HG03196 (cell line): ENCODE results near the gene IQSEC2.

ENCODE experiments used
- ATAC-seq: cut with Tn5 transposase; IDR thresholded peaks from one replicate; pipeline ENCODE4 v1.9.1; 2021; ENCODE audit not compliant: unreplicated experiment

The IQSEC2 gene

DNA sequence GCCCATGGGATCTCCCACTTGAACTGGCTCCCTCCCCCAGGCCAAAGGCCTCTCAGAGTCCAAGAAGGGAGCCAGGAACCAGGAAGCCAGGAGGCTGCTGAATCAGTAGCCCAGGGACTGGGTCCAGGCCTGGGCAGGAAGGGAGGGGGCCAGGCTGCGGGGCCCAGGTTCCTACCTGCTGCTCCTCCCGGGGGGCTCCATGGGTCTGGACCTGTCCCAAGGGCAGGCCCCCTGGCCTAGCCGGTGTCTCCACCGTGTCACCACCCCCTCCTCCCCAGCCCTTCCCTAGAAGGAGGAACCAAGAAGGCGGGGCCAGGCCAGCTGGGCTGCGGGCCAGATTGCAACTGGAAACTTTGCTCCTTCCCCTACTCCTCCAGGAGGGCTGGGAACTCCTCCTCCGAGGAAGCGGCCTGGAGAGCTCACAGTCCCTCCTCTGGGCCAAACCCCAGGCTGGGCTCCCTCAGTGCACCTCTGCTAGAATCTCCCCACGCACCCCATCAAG, at the start of gene IQSEC2:
TSS of gene IQSEC2 (minus strand) at position 264 of the 502 bp plus-strand sequence.
- no peak for ATAC-seq

DNA sequence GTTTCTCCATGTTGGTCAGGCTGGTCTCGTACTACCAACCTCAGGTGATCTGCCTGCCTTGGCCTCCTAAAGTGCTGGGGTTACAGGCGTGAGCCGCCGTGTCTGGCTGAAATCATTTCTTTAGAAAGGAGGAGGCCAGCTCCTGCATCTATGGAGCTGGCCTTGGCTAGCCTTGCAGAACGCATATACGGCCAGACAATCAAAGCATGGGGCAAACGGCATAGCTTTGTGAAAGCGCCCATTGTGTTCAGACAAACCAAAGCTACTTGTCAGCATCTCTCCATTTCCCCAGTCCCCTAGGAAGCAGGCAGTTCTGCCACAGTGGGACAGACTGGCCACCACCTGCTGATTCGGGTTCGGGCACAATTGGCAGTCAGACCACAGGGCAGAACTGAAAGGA, 48.9 kb upstream of the IQSEC2 start:
- ATAC-seq, result no peak

DNA sequence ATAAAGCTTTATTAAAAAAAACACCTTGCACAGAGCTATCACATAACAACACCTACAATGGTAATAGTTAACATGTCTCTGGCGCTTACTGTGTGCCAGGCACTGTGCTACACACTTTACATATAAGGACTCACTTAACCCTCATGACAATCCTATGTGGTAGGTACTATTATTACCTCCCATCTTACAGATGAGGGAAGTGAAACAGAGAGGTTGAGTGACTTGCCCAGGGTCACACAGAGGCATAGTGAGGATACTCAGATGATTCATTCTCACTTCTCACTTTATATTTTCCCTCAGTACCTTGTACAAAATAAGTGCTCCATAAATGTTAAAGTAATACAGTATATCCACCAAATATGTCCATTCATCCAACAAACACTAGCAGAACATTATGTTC, 43.4 kb upstream of the IQSEC2 start:
- no peak for ATAC-seq

DNA sequence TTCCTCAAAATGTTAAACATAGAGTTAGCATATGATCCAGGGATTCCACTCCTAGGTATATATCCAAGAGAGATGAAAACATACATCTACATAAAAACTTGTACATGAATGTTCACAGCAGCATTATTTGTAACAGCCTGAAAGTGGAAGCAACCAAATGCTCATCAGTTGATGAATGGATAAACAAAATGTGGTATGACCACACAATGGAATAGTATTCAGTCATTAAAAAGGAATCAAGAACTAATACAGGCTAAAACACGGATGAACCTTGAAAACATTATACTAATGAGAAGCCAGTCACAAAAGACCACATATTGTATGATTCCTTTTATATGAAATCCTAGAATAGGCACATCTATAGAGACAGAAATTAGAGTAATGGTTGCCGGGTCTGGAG, 42.7 kb upstream of the IQSEC2 start:
- no peak for ATAC-seq

DNA sequence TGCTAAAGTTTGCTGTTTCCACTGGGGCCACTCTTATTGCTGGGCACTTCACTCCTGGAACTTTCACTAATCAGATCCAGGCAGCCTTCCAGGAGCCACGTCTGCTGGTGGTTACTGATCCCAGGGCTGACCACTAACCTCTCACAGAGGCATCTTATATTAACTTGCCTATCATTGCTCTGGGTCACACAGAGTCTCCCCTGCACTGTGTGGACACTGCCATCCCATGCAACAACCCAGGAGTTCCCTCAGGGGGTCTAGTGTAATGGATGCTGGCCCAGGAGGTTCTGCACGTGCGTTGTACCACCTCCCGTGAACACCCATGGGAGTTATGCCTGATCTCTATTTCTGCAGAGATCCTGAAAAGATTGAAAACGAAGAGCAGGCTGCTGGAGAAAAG, 41.8 kb upstream of the IQSEC2 start:
- ATAC-seq, result no peak

DNA sequence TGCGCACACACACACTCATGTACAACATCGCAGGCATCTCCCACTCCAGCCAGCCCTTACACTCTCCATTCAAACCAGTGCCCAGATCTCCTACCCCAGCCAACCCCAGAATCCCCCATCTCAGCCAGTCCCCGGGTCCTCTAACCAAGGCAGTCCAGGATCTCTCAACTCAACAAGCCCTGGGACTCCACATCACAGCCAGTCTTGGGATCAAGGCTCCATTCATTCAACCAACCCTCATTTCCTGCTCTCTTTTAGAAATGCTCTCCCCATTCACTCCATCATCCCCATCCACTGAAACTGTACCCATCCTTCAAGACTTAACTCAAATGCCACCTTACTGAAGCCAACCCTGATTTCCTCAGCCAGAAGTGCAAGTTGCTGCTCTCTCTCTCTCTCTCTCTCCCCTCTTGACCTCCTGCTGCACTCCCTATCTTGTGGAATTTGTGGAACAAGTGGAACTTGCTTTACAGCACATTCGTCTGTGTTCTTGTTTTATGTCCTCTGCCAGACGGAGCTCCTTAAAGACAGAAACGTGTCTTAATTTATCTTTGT, 40.6 kb upstream of the IQSEC2 start:
- ATAC-seq, result no peak

DNA sequence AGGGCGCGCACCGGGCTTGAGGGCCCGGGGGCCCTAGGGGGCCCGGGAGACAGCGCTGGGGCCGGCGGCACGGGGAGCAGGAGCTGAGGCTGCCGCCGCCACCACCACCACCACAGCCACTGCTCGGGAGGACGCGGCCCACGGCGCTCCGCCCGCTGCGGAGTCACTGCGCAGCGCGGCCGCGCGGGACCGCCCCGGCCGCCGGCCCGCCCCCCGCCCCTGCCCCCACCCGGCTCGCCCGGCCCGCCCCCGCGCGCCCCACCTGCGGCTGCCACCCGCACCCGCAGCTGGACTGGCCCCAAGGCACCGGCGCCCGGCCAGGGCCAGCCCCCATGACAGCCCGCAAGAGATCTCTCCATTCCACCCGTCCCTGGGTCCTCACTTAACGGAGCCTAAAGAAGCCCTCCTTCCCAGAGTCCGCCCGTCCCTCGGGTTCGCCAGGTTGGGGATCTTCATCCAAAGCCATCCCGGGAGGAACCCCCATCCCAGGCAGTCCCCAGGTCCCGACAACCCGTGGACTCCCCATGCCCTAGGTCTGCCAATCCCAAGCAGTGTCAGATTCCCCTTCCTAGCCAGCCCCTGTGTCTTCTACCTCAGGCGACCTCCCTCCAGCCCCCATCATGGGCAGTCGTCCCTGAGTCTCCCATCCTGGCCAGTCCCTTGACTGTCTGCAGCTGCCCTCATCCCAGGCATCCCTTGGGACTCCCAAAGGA, 40.0 kb upstream of the IQSEC2 start:
- no peak for ATAC-seq

DNA sequence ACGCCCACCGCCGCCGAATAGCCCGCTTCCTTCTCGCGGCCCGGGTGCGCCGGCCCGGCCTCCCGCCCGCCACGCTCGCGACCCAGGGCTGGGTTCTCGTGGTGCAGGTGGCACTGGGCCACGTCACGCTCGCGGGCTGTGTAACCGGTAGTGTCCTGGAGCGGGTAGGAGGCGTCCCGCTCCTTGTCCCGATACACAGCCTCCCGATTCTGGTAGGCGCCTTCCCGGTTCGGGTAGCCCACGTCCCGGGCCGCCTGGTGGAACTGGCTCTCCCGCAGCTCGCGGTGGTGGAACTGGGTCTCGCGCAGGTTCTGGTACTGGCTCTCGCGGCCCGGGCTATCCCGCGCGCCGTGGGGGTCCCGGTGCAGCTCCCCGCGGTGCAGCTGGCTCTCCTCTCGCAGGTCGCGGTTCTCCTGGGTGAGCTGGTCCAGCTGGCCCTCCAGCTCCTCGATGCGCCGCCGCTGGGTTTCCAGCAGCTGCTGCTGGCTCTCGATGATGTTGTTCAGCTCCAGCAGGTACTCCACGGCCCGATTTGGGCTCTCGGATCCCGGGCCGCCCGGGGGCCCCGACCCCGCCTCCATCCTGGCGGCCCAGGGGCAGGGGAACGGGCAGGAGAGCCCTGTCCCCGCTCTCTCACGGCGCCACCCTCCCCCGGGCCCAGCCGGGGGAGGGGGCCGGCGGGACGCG, 39.3 kb upstream of the IQSEC2 start:
- ATAC-seq, result no peak

DNA sequence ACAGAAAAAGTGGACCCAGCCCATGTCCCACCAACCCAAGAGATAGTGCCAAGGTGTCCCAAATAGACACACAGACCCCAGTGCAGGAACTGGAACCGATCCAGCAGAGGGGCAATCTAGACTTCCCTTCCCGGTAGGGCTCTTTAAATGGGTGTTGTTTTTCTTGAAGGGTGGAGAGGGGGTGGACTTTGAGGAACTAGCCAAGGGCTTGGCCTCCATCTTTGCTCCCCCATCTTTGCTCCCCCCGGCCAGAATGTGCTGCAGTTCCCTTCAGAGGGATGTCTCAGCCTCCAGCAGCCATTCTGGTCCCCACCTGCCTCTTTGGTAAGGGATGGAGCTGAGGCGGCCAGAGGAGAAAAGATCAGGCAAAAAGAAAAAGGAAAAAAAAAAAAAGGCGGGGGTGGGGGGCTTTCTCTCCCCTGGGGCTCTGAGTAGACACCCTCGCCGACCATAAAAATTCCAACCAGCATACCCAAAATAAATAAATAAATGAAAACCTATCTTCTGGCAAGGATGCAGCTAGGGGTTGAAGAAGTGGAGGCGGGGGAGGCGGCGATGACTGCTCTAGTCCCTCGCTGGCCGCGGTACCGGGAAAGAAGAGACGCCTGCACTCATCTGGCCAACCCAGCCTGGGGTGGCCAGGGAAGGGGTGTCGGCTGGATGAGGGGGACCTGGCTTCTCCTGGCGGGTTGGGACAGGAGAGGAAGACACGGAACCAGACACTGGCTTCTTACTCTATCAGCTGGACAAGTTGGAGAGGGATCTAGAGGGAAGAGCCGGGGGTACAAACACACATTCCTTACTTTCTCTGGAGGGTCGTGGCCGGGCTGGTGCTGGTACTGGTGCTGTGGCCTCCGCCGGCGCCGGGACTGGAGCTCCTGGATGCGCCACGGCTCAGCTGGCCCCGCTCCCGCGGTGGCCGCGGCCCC, 38.5 kb upstream of the IQSEC2 start:
- no peak for ATAC-seq

DNA sequence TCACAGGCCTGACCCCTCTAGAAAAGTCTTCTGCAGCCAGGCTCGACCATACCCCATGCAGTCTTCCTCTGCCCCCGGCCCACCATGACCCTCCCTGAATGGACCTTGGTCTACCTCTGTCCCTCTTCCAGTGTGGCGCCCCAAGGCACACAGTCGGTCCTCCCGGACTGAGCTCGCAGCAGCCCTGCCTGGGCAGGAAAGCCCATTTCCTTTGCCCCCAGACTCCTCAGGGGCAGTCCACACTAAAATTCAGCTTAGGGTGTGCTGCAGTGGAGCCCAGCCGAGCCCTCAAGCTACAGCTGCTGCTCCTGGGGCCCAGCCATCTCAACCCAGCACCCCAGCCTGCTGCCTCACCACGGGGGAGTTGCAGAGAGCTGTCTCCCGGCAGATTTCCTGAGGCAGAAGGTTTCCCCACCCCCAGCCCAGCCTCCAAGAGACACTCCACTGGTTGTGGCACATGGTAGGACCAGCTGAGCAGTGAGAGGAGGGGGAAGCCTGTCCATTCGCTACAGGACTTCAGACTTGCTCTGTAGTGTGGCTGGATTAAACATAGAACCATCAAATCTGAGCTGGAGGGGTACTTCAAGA, 37.5 kb upstream of the IQSEC2 start:
- ATAC-seq, result no peak

DNA sequence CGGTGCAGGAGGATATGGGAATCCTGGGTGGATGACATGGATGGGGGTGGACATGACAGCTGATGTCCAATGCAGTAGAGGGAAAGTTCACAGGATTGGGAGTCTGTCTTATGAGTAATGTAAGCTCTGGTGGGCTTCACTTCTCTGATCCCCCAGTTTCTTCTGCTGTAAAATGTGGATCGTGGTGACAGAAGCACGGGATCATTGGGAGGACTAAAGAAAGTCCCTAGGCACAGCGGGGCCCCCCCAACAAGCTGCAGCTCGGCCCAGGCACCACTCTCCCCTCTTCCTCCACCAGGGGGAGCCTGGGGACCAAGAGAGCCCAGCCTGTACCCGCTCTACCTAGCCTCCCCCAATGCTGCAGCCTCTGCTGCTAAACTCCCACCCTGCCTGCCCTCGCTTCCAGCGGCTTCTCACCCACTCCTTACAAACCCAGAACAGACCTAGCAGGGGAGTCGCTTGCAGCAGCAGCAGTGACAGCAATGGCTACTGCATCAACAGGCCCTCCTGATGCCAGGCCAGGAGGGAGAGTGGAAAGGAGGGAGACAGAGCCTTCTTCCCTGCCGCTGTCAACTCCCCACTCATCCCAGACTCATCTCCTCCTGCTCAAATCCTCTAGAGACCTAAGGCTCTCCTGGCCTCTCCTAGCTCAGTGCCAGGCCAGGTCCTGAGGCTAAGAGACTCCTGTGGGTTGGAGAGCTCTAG, 36.1 kb upstream of the IQSEC2 start:
- ATAC-seq, result no peak

DNA sequence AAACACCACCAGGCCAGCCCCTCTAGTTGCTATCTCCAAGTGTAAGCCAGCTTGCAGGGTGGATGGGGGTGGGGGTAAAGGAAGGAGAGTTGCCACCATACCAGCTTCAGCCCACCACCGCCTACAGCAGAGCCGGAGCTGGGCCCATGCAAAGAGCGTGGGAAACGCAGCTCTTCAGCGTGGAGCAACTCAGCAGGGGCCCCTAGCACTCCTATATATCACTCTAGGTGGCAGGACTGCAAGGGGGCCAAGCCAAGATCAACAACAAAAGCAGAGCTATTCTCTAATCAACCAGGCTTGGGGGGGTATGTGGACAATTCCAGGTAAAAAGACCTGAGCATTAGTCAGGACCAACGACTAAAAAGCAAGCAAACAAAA, 35.5 kb upstream of the IQSEC2 start:
- no peak for ATAC-seq

DNA sequence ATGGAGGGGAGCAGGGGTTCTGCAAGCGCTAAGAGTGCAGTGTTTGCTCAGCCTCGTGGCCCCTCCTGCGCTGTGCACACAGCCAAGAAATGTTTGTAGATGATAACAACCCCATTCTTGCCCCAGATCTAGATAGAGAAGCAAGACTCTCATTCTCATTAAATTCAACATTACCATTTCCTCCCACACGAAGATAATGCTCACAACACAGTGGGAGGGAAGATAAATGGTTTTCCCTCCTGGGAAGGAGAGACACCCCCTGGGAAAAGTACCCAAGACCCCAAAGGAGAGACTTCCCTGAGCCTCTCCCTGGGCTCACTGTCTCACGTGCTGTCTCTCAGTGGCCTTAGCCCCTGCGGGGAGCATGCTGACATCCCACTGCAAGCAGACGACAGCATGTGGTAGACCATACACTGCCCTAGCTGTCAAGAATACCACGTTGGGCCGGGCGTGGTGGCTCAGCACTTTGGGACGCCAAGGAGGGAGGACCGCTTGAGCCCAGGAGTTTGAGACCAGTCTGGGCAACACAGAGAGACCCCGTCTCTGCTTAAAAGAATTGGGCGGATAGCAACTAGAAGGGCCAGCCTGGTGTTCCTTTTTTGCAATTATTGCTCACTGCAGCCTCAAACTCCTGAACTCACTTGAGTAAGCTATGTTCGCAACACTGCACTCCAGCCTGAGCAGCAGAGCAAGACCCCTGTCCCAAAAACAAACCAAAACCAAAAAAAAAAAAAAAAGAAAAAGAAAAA, 34.9 kb upstream of the IQSEC2 start:
- ATAC-seq, result no peak

DNA sequence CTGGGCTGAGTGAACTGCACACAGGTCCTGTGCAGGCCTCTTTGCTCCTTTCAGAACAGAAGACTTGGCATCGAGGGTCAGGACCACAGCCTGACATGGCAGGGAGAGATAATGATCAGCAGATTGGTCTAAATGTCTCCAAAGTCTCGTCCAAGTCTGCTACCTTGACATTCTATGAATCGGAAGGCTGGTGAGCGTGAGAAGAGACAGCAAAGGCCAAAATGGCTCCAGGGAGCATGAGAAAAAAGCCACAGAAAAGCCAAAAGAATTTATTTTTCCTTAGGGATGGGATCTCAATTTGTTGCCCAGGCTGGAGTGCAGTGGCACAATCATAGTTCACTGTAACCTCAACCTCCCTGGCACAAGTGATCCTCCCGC, 32.3 kb upstream of the IQSEC2 start:
- ATAC-seq, result no peak

DNA sequence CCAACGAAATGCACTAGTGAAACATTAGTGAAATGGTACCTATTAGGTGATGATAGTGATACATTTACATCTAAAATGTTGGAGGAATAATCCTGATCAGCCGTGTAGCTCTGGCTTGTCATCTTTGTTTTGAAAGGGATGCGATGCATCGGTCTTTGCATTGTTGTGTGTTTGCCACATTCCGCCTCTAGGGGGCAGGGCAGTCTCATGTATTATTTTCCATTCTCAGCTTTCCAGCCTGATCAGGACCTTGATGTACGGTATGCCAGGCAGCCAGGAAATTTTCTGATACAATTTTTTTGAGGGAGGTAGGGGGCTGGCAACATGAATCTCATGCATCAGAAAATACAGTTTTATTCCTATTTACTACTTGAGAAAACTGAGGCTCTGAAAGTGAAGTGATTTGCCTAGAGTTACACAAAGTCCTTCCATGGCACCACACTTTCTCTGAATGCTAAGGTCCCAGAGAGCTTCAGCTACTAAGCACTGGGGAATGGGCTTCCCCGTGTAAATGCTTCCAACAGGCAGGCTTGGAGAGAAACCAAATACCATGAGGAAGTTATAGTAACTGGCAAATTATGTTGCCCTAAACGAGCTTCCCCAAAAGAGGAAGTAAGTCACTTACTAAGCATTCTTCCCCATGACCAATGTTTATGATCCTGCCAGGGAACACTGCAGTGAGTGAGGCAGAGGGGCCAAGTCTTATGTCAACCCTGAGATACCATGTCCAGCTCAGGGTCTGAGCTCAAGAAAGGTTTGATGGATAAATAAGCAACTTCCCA, 31.8 kb upstream of the IQSEC2 start:
- ATAC-seq, result no peak

DNA sequence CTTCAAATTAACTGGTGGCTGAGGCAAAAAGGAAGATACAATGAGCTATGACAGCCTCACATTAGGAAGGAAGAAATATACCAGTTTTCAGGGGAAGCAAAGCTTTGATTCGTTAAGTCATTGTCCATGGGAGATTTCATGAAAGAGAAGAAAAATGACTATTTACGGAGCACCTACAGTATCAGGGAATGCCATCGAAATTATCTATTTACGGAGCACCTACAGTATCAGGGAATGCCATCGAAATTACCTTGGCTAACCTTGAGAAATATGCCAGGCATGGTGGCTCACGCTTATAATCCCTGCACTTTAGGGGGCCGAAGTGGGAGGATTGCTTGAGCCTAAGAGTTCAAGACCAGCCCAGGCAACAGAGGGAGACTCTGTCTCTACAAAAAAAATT, 28.5 kb upstream of the IQSEC2 start:
- no peak for ATAC-seq

DNA sequence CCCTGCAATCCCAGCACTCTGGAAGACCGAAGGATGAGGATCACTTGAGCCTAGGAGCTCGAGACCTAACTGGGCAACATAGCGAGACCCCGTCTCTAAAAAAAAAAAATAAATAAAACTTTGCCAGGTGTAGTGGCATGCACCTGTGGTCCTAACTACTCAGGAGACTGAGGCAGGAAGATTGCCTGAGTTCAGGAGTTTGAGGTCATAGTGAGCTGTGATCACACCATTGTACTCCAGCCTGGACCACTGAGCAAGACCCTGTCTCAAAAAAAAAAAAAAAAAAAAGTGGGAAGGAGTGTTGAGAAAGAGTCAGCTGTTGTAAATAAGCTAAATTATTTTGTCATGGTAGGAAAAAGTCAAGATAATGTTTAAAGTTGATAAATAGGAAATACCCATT, 27.5 kb upstream of the IQSEC2 start:
- no peak for ATAC-seq

DNA sequence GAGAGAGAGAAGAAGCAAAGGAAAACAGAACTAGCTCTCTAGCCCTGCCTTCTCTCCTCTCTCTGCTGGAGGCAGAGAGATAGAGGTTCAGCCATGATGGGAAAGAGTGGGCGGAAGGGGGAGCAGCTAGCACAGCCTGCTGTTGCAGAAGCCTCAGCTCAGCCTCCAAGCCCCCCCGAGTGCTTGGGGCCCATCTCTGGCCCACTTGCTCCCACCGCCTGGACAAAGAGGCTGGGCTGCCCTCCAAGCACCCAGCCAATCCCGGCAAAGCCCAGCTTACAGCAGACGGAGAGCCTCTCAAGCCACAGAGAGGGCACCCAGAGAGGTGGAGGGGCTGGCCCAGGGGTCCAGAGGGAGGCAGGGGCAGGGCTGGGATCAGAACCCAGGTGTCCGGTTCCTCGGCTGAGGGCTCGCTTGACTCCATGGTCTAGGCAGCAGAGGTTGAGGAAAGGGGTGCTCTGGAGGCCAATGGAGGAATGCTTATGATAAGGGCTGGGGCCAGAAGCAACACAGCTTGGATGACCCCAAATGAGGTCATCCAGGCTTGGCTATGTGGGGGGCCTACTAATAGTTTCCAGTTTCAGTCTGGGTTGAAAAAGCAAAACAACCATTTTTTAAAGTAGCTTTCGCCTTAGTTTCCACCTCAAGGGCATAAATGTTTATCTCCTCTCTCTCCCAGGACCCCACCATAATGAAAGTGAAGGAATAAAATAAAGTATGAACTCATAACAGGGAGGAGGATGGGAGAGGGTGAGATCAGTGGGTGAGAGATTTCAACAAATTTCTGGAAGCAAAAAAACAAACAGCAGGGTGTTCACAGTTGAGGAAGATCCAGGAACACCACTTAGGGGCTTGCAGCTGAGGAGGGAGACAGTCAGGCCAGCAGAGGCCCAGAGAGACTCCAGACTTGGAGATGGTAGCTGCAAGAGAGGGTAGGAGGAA, 24.9 kb upstream of the IQSEC2 start:
- no peak for ATAC-seq
